Transverse colon (tissue), 4 donors: ENCODE data around the gene PLA2G5. TPM values are rescaled to one million over a fixed set of nuclear protein-coding genes. Genes with fewer than 3 reads are reported as not detected.

ENCODE experiments used
- DNase-seq: peaks from one replicate; pipeline ENCODE4 v3.0.0-alpha.2; 2019
- H3K27ac ChIP-seq, 4 donors: fragments of 200-600 bp; sonication (generic); 2 replicates each; pipeline ENCODE4 v1.5.1; 2016 to 2018; ENCODE audit warnings: inconsistent platforms in 4 of 4
- H3K27me3 ChIP-seq: fragments of 200-600 bp; sonication (generic); 2 replicates; pipeline ENCODE4 v1.5.1; 2017; ENCODE audit warnings: inconsistent platforms
- H3K36me3 ChIP-seq, 4 donors: fragments of 200-600 bp; sonication (generic); 2 replicates each; pipeline ENCODE4 v1.5.1; 2017 to 2019; ENCODE audit warnings: inconsistent platforms in 4 of 4
- H3K4me1 ChIP-seq, 4 donors: fragments of 200-600 bp; sonication (generic); 2 replicates each; pipeline ENCODE4 v1.5.1; 2017 to 2020; ENCODE audit warnings: inconsistent platforms in 4 of 4
- H3K4me3 ChIP-seq, 4 donors: fragments of 200-600 bp; sonication (generic); 1 replicate in 1 of 4; 2 replicates in 3 of 4; pipeline versions ENCODE4 v1.5.1 to v1.6.1; 2017 to 2019; ENCODE audit warnings: inconsistent platforms in 4 of 4
- H3K9me3 ChIP-seq, 2 donors: fragments of 200-600 bp; sonication (generic); 2 replicates each; pipeline ENCODE4 v1.5.1; 2017 to 2019; ENCODE audit warnings: inconsistent platforms in 2 of 2
- CTCF ChIP-seq, 5 experiments: fragments of 200-600 bp in 3 of 5; fragments of 450-650 bp in 2 of 5; sonication (generic) in 3 of 5; IDR thresholded peaks; 1 replicate in 2 of 5; 2 replicates in 3 of 5; pipeline ENCODE4 v1.5.1; 2016 to 2017; ENCODE audit warnings: antibody characterized with exemption in 5 of 5, inconsistent platforms in 3 of 5, mild to moderate bottlenecking in 2 of 5, moderate library complexity in 1 of 5
- EP300 ChIP-seq: sonication (generic); formaldehyde crosslinking; IDR thresholded peaks from one replicate; pipeline ENCODE4 v1.6.1; 2017; ENCODE audit warnings: antibody characterized with exemption, low read depth
- POLR2A ChIP-seq: fragments of 450-650 bp; IDR thresholded peaks from one replicate; pipeline ENCODE4 v1.6.1; 2016; ENCODE audit warnings: antibody characterized with exemption, mild to moderate bottlenecking, moderate library complexity
- POLR2AphosphoS5 ChIP-seq, 3 donors: sonication (generic); formaldehyde crosslinking; IDR thresholded peaks; one replicate each; pipeline ENCODE4 v1.6.1; 2016; ENCODE audit warnings: antibody characterized with exemption in 3 of 3
- WGBS, 2 donors: methylation state at CpG; one replicate each; pipeline ENCODE4 v1.1.5; 2018; ENCODE audit warnings: low coverage in 1 of 2; 5-methylcytosine and 5-hydroxymethylcytosine counted together
- in situ Hi-C, 4 donors: fragments of 200-750 bp; cut with MboI; loops; one replicate each; pipeline versions ENCODE4 v1.15.0 to v1.15.1; 2017; ENCODE audit warnings: low sequenced_read_pairs in 3 of 4, low pct_ligation_motif_present in 1 of 4, low pct_unique_long_range_greater_than_20kb in 1 of 4
- intact Hi-C: fragments of 100-400 bp; cut with DNase I; formaldehyde crosslinking; loops from one replicate; pipeline ENCODE4 v1.15.1; 2023; ENCODE audit warnings: low total_unique reads
- total RNA-seq, 4 donors: library from RNA; depleted of rRNA; stranded (reverse); fragments of >200 nt; gene quantifications; one replicate each; pipeline ENCODE4 v1.1.0, GENCODE V29; 2016

PLA2G5 gene
- total RNA-seq, 4 donors from 2014 or later, result 0.60 to 3.1 (median 2.9) TPM; not detected in 1

GRCh38 chr1:20087668-20088067 is 17.7 kb downstream of the PLA2G5 start:
- TF ChIP-seq EP300 (no peak), CTCF (IDR thresholded peaks at IDR 0.05) (no peak), POLR2AphosphoS5 (IDR thresholded peaks at IDR 0.05) (no peak), POLR2A (no peak)
- no peaks in the 10 kb centered on the region for H3K4me1 ChIP-seq
- H3K9me3 ChIP-seq, result no peaks in the 10 kb centered on the region
- in situ Hi-C loops (no loop called here), intact Hi-C loops (no loop called here)
- no peak overlapping the region for H3K4me3 ChIP-seq
- no peak overlapping the region for H3K27ac ChIP-seq
- no peak for DNase-seq
- no peaks in the 10 kb centered on the region for H3K36me3 ChIP-seq
- 59 to 62% methylated on average over 4 of the region's 4 CpGs for WGBS, 2 donors
- no peaks in the 10 kb centered on the region for H3K27me3 ChIP-seq

- no peaks in the 10 kb centered on the region for H3K36me3 ChIP-seq
- no peaks in the 10 kb centered on the region for H3K27me3 ChIP-seq
- no peaks in the 10 kb centered on the region for H3K9me3 ChIP-seq
- 88 to 90% methylated on average over 3 to 19 of the region's 19 CpGs for WGBS, 2 donors
- TF ChIP-seq POLR2A (no peak), EP300 (no peak), CTCF (IDR thresholded peaks at IDR 0.05) (no peak), POLR2AphosphoS5 (IDR thresholded peaks at IDR 0.05) (no peak)
- DNase-seq, result no peak
- H3K4me3 ChIP-seq, result no peak overlapping the region
- in situ Hi-C loops (no loop called here), intact Hi-C loops (loop anchor here (10.0 kb wide), 1 partner anchor 405 kb away; no protein-coding TSS in a partner anchor)
- no peak overlapping the region for H3K27ac ChIP-seq
- peaks cover 0 to 8% (median 0%) of the 10 kb centered on the region in 4 donors for H3K4me1 ChIP-seq
Observed at GRCh38 chr1:20089328-20090077, 19.5 kb downstream of the PLA2G5 start.

- in situ Hi-C loops (no loop called here), intact Hi-C loops (loop anchor here (10.0 kb wide), 1 partner anchor 405 kb away; no protein-coding TSS in a partner anchor)
- WGBS, 2 donors, result 76% methylated on average over 3 of the region's 3 CpGs; no CpG with 5 or more reads in 1 of the 2 donors
- DNase-seq, result no peak
- Histone ChIP-seq H3K4me1 (peaks cover 0 to 8% (median 0%) of the 10 kb centered on the region in 4 donors), H3K9me3 (no peaks in the 10 kb centered on the region), H3K27ac (no peak overlapping the region), H3K36me3 (no peaks in the 10 kb centered on the region), H3K4me3 (no peak overlapping the region), H3K27me3 (no peaks in the 10 kb centered on the region)
- TF ChIP-seq POLR2AphosphoS5 (IDR thresholded peaks at IDR 0.05) (no peak), CTCF (IDR thresholded peaks at IDR 0.05) (no peak), POLR2A (no peak), EP300 (no peak)
Observed at GRCh38 chr1:20090119-20090518, 20.1 kb downstream of the PLA2G5 start.

GRCh38 chr1:20090641-20091040 is 20.6 kb downstream of the PLA2G5 start:
- H3K9me3 ChIP-seq, result no peaks in the 10 kb centered on the region
- DNase-seq, result no peak
- H3K27ac ChIP-seq, result no peak overlapping the region
- H3K4me3 ChIP-seq, result no peak overlapping the region
- intact Hi-C loops (loop anchor here (10.0 kb wide), 1 partner anchor 404 kb away; no protein-coding TSS in a partner anchor), in situ Hi-C loops (no loop called here)
- 69 to 85% methylated on average over 3 to 6 of the region's 6 CpGs for WGBS, 2 donors
- H3K27me3 ChIP-seq, result no peaks in the 10 kb centered on the region
- peaks cover 0 to 8% (median 0%) of the 10 kb centered on the region in 4 donors for H3K4me1 ChIP-seq
- H3K36me3 ChIP-seq, result no peaks in the 10 kb centered on the region
- TF ChIP-seq POLR2AphosphoS5 (IDR thresholded peaks at IDR 0.05) (no peak), EP300 (no peak), POLR2A (no peak), CTCF (IDR thresholded peaks at IDR 0.05) (no peak)
